Lower lobe of right lung (tissue), 2 donors: ENCODE data around the gene SF3B6. TPM values are rescaled to one million over a fixed set of nuclear protein-coding genes. Genes with fewer than 3 reads are reported as not detected.
"Not testable (repeated sequence)": the region's sequence is repeated elsewhere in the genome, so short reads cannot be mapped to it uniquely, and the experiment has no call there.

Experiments used
- ATAC-seq, 2 donors: fragments of 200-7000 bp; cut with Tn5 transposase; one replicate each; pipeline ENCODE4 v1.9.1; 2020 to 2022; ENCODE audit warnings: mild to moderate bottlenecking in 2 of 2, moderate library complexity in 2 of 2
- DNase-seq: peaks from one replicate; pipeline ENCODE4 v3.0.0-alpha.2; 2020
- H3K27ac ChIP-seq: fragments of 200-600 bp; one replicate; pipeline ENCODE4 v1.8.0; 2022
- H3K27me3 ChIP-seq: fragments of 200-600 bp; one replicate; pipeline ENCODE4 v1.8.0; 2022; ENCODE audit warnings: low read depth
- H3K36me3 ChIP-seq: fragments of 200-600 bp; one replicate; pipeline ENCODE4 v1.8.0; 2022; ENCODE audit warnings: mild to moderate bottlenecking
- H3K4me1 ChIP-seq: fragments of 200-600 bp; one replicate; pipeline ENCODE4 v1.8.0; 2022
- H3K4me3 ChIP-seq: fragments of 200-600 bp; one replicate; pipeline ENCODE4 v1.8.0; 2022; ENCODE audit warnings: mild to moderate bottlenecking
- H3K9me3 ChIP-seq: fragments of 200-600 bp; one replicate; pipeline ENCODE4 v1.8.0; 2022
- CTCF ChIP-seq: fragments of 200-600 bp; IDR thresholded peaks from one replicate; pipeline ENCODE4 v1.8.0; 2022; ENCODE audit warnings: antibody characterized with exemption, mild to moderate bottlenecking
- intact Hi-C: fragments of 100-400 bp; cut with DNase I; formaldehyde crosslinking; loops from one replicate; pipeline ENCODE4 v1.11.0; 2022
- total RNA-seq: library from RNA; stranded (reverse); fragmentation: NEBNext Ultra II Directional; extraction: Animal tissue kit (Norgen Biotek cat#: 25700); gene quantifications from one replicate; pipeline ENCODE4 v1.2.1, GENCODE V29; 2021
- donor health status: DM: no; HTN: yes; CAD: no; lungs with severe emphysema.

SF3B6 gene
- total RNA-seq, 1 donor from 2014 or later: 65.5 TPM

- ATAC-seq (no peak), DNase-seq (no peak)
- H3K9me3 ChIP-seq: peaks cover 2% of the 10 kb centered on the region
- H3K27me3 ChIP-seq: no peaks in the 10 kb centered on the region
- H3K4me3 ChIP-seq: no peak overlapping the region
- no peak overlapping the region for H3K27ac ChIP-seq
- no peaks in the 10 kb centered on the region for H3K36me3 ChIP-seq
- intact Hi-C loops: no loop called here
- TF ChIP-seq CTCF: no peak
- no peaks in the 10 kb centered on the region for H3K4me1 ChIP-seq
Observed at GRCh38 chr2:24104906-24105305, 28.8 kb upstream of the SF3B6 start.

DNA sequence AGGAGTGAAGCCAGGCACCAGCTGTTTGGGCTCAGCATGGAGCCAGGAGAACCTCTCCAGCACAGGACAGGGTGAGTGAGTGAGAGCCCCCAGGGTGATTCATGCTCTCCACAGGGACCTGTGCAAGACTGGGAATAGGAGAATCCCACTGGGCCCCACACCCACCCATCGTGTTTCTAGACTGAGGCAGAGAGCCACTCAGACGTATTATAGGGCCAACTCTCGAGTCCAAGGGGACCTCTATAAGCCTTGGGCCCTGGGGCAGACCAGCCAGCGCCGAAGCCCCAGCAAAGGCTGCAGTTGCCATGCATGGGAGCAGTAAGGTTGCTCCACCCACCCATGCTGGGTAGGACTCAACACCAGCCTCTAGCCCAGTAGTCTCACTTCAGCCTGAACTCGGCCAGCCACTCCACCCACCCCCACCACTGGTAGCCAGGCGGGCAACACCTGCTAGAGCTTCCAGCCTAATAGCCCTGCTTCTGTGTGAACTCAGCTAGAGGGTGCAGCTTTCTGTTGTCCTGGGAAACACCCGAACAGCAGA lies 28.1 kb upstream of the SF3B6 start:
- DNase-seq: no peak

GRCh38 chr2:24102677-24103076 lies 26.6 kb upstream of the SF3B6 start:
- Histone ChIP-seq H3K9me3 (no peaks in the 10 kb centered on the region), H3K27ac (no peak overlapping the region), H3K36me3 (no peaks in the 10 kb centered on the region), H3K4me1 (no peaks in the 10 kb centered on the region), H3K27me3 (no peaks in the 10 kb centered on the region), H3K4me3 (no peak overlapping the region)
- no peak for TF ChIP-seq CTCF
- ATAC-seq: no peak
- intact Hi-C loops: no loop called here
- no peak for DNase-seq

More for the DNA sequence above, 28.1 kb upstream of the SF3B6 start:
- no peaks in the 10 kb centered on the region for H3K4me1 ChIP-seq
- H3K27me3 ChIP-seq: no peaks in the 10 kb centered on the region
- no peak for TF ChIP-seq CTCF
- intact Hi-C loops: no loop called here
- H3K9me3 ChIP-seq: peaks cover 2% of the 10 kb centered on the region
- H3K27ac ChIP-seq: no peak overlapping the region
- no peak for ATAC-seq
- H3K36me3 ChIP-seq: no peaks in the 10 kb centered on the region
- H3K4me3 ChIP-seq: no peak overlapping the region

- no peaks in the 10 kb centered on the region for H3K36me3 ChIP-seq
- no peaks in the 10 kb centered on the region for H3K27me3 ChIP-seq
- no peak for DNase-seq
- H3K4me3 ChIP-seq: no peak overlapping the region
- intact Hi-C loops: no loop called here
- no peak for ATAC-seq
- TF ChIP-seq CTCF: no peak
- H3K9me3 ChIP-seq: no peaks in the 10 kb centered on the region
- H3K27ac ChIP-seq: no peak overlapping the region
- H3K4me1 ChIP-seq: no peaks in the 10 kb centered on the region
Observed at GRCh38 chr2:24101992-24102391, 25.9 kb upstream of the SF3B6 start.

DNA sequence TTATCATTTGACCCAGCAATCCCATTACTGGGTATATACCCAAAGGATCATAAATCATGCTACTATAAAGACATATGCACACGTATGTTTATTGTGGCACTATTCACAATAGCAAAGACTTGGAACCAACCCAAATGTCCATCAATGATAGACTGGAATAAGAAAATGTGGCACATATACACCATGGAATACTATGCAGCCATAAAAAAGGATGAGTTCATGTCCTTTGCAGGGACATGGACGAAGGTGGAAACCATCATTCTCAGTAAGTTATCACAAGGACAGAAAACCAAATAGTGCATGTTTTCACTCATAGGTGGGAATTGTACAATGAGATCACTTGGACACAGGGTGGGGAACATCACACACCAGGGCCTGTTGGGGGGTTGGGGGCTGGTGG lies 24.6 kb upstream of the SF3B6 start:
- ATAC-seq: not testable (repeated sequence)

GRCh38 chr2:24095171-24095677 lies 19.1 kb upstream of the SF3B6 start:
- H3K4me1 ChIP-seq, ATAC-seq, H3K27ac ChIP-seq, DNase-seq, H3K9me3 ChIP-seq, H3K36me3 ChIP-seq, H3K27me3 ChIP-seq, H3K4me3 ChIP-seq, intact Hi-C loops: not testable (repeated sequence)

More for the DNA sequence above, 24.6 kb upstream of the SF3B6 start:
- H3K27ac ChIP-seq, DNase-seq, H3K9me3 ChIP-seq, H3K4me1 ChIP-seq, H3K27me3 ChIP-seq, H3K36me3 ChIP-seq, H3K4me3 ChIP-seq, intact Hi-C loops: not testable (repeated sequence)

- H3K27ac ChIP-seq, ATAC-seq, H3K9me3 ChIP-seq, H3K27me3 ChIP-seq, H3K4me3 ChIP-seq, intact Hi-C loops, H3K4me1 ChIP-seq, DNase-seq: not testable (repeated sequence)
- H3K36me3 ChIP-seq: peaks cover 13% of the 10 kb centered on the region
Observed at GRCh38 chr2:24093270-24093669, 17.1 kb upstream of the SF3B6 start.
